Superior temporal gyrus (tissue), 1 donor: Measurements from ENCODE around the gene GTF2IRD1.
"Not testable (repeated sequence)": the region's sequence is repeated elsewhere in the genome, so short reads cannot be mapped to it uniquely, and the experiment has no call there.

Experiments used
- DNase-seq: peaks from one replicate; pipeline ENCODE4 v3.0.0-alpha.2; 2016; ENCODE audit errors: extremely low spot score

Gene GTF2IRD1

GRCh38 chr7:74493295-74493694 lies 39.6 kb downstream of the GTF2IRD1 start:
- DNase-seq: no peak

- DNase-seq: no peak
Observed at GRCh38 chr7:74494076-74494548, 40.4 kb downstream of the GTF2IRD1 start.

- DNase-seq: no peak
Observed at GRCh38 chr7:74495112-74496086, 41.7 kb downstream of the GTF2IRD1 start.

- no peak for DNase-seq
Observed at GRCh38 chr7:74496272-74496671, 42.6 kb downstream of the GTF2IRD1 start.

- DNase-seq: not testable (repeated sequence)
Observed at GRCh38 chr7:74496773-74497172, 43.1 kb downstream of the GTF2IRD1 start.

- DNase-seq: no peak
Observed at GRCh38 chr7:74498354-74498753, 44.6 kb downstream of the GTF2IRD1 start.

- no peak for DNase-seq
Observed at GRCh38 chr7:74498996-74499834, 45.5 kb downstream of the GTF2IRD1 start.

GRCh38 chr7:74499835-74500388 lies 46.2 kb downstream of the GTF2IRD1 start:
- no peak for DNase-seq

GRCh38 chr7:74501298-74501697 lies 47.6 kb downstream of the GTF2IRD1 start:
- no peak for DNase-seq

GRCh38 chr7:74502216-74502891 lies 48.6 kb downstream of the GTF2IRD1 start:
- DNase-seq: no peak

GRCh38 chr7:74503061-74503460 lies 49.4 kb downstream of the GTF2IRD1 start:
- DNase-seq: no peak

GRCh38 chr7:74503943-74504342 lies 50.2 kb downstream of the GTF2IRD1 start:
- DNase-seq: no peak

- DNase-seq: no peak
Observed at GRCh38 chr7:74505471-74506324, 52.0 kb downstream of the GTF2IRD1 start.

- no peak for DNase-seq
Observed at GRCh38 chr7:74506325-74506724, 52.6 kb downstream of the GTF2IRD1 start.

- DNase-seq: no peak
Observed at GRCh38 chr7:74507538-74508319, 54.0 kb downstream of the GTF2IRD1 start.

GRCh38 chr7:74509453-74509852 lies 55.7 kb downstream of the GTF2IRD1 start:
- not testable (repeated sequence) for DNase-seq

- peak; percentile 33 for DNase-seq
Observed at GRCh38 chr7:74511345-74511744, 57.6 kb downstream of the GTF2IRD1 start.

GRCh38 chr7:74512762-74513161 lies 59.1 kb downstream of the GTF2IRD1 start:
- no peak for DNase-seq

- DNase-seq: no peak
Observed at GRCh38 chr7:74514131-74514591, 60.5 kb downstream of the GTF2IRD1 start.

GRCh38 chr7:74515276-74515675 lies 61.6 kb downstream of the GTF2IRD1 start:
- no peak for DNase-seq
